ENCODE data around the gene EFNA5. TPM values are rescaled to one million over a fixed set of nuclear protein-coding genes. Genes with fewer than 3 reads are reported as not detected.

The EFNA5 gene
- total and polyA plus RNA-seq, 2 experiments from 2014 or later = 7.5 to 10.1 TPM

- Histone ChIP-seq H3K36me3 (ENCODE audit: insufficient read depth) (no peaks in the 10 kb centered on the region), H3K27me3 (ENCODE audit: insufficient read depth) (no peaks in the 10 kb centered on the region), H3K4me3 (no peak overlapping the region), H3K27ac (ENCODE audit: low read depth) (no peak overlapping the region), H3K4me1 (ENCODE audit: insufficient read depth) (peaks cover 78% of the 10 kb centered on the region), H2AFZ (no peak overlapping the region), H3K79me2 (replicated peaks; ENCODE audit: insufficient read depth) (peaks cover 5% of the 10 kb centered on the region), H3K4me2 (no peak overlapping the region), H3K9me2 (ENCODE audit: insufficient read depth) (no peaks in the 10 kb centered on the region), H4K20me1 (replicated peaks; ENCODE audit: insufficient read depth) (no peaks in the 10 kb centered on the region), H3F3A (replicated peaks; ENCODE audit: low read depth) (no peaks in the 10 kb centered on the region)
- Mint-ChIP-seq H3K9me3 (no peaks in the 10 kb centered on the region), H3K4me3 (no peak overlapping the region), H3K4me1 (peaks cover 79% of the 10 kb centered on the region), H3K36me3 (ENCODE audit: low read depth) (no peaks in the 10 kb centered on the region), H3K27ac (no peak overlapping the region), H3K27me3 (ENCODE audit: insufficient read depth, low read depth, poor library complexity) (peaks cover 5% of the 10 kb centered on the region)
- no peak for DNase-seq (ENCODE audit: low spot score)
- ATAC-seq = no peak
- no peak for TF ChIP-seq POLR2AphosphoS5 (IDR thresholded peaks at IDR 0.05; ENCODE audit: low read depth)
- TF ChIP-seq ETS1 (IDR thresholded peaks at IDR 0.05) = no peak
- no peak for TF ChIP-seq EZH2phosphoT487 (IDR thresholded peaks at IDR 0.05; ENCODE audit: unreplicated experiment)
- TF ChIP-seq ZNF331 (CRISPR knock-in tag; IDR thresholded peaks at IDR 0.05; ENCODE audit: low read depth) = no peak
- TF ChIP-seq ZNF114 (CRISPR knock-in tag; IDR thresholded peaks at IDR 0.05) = no peak
- TF ChIP-seq ZNF462 (CRISPR knock-in tag; IDR thresholded peaks at IDR 0.05) = no peak
- TF ChIP-seq CREB1 (CRISPR knock-in tag; IDR thresholded peaks at IDR 0.05; ENCODE audit: low read depth) = no peak
- no peak for TF ChIP-seq CTCF (conservative IDR thresholded peaks at IDR 0.05; ENCODE audit: low read depth in 2 of 2)
- TF ChIP-seq REST (IDR thresholded peaks at IDR 0.05; ENCODE audit: unreplicated experiment) = no peak
- TF ChIP-seq EZH2 (IDR thresholded peaks at IDR 0.05; ENCODE audit: low read depth, unreplicated experiment) = no peak
- no peak for TF ChIP-seq STAT1 (IDR thresholded peaks at IDR 0.05; ENCODE audit: unreplicated experiment)
- no peak for TF ChIP-seq NANOG (IDR thresholded peaks at IDR 0.05; ENCODE audit: borderline replicate concordance)
- TF ChIP-seq JUNB (IDR thresholded peaks at IDR 0.05; ENCODE audit: unreplicated experiment) = no peak
Observed at GRCh38 chr5:107468276-107468675, 202.5 kb downstream of the EFNA5 start.
